SK-N-SH treated with all-trans-retinoic acid at 6 μM for 48 hours (cell line): ENCODE data around the gene GLRX5.

ENCODE experiments used
- ATAC-seq: fragments of 200-7000 bp; cut with Tn5 transposase; 3 replicates; pipeline ENCODE4 v1.9.1; 2020; ENCODE audit warnings: mild to moderate bottlenecking, moderate library complexity
- ARNTL ChIP-seq: fragments of 450-650 bp; formaldehyde crosslinking; IDR thresholded peaks from 2 replicates; pipeline ENCODE4 v1.5.0; 2020; ENCODE audit warnings: low read depth, mild to moderate bottlenecking, moderate library complexity, borderline replicate concordance
- BACH2 ChIP-seq: fragments of 250-450 bp; sonication (Bioruptor Pico); IDR thresholded peaks from 2 replicates; pipeline ENCODE4 v1.9.0; 2021; ENCODE audit warnings: mild to moderate bottlenecking, borderline replicate concordance
- CSDC2 ChIP-seq: fragments of 250-450 bp; sonication (Bioruptor Pico); IDR thresholded peaks from 2 replicates; pipeline ENCODE4 v1.5.0; 2020; ENCODE audit warnings: mild to moderate bottlenecking, moderate library complexity
- ESRRG ChIP-seq: fragments of 250-450 bp; sonication (Bioruptor Pico); IDR thresholded peaks from 2 replicates; pipeline ENCODE4 v1.6.1; 2021; ENCODE audit warnings: mild to moderate bottlenecking
- GLIS3 ChIP-seq: fragments of 250-450 bp; sonication (Bioruptor Pico); IDR thresholded peaks from 2 replicates; pipeline ENCODE4 v1.5.0; 2020; ENCODE audit warnings: mild to moderate bottlenecking, moderate library complexity
- ISL1 ChIP-seq: fragments of 250-450 bp; sonication (Bioruptor Pico); IDR thresholded peaks from 2 replicates; pipeline ENCODE4 v2.1.2; 2022; ENCODE audit warnings: mild to moderate bottlenecking, moderate library complexity
- OSR1 ChIP-seq: fragments of 250-450 bp; sonication (Bioruptor Pico); IDR thresholded peaks from 2 replicates; pipeline ENCODE4 v1.8.0; 2022; ENCODE audit warnings: moderate library complexity, mild to moderate bottlenecking, inconsistent platforms
- PPARA ChIP-seq: fragments of 250-450 bp; sonication (Bioruptor Pico); IDR thresholded peaks from 2 replicates; pipeline ENCODE4 v1.5.0; 2020; ENCODE audit warnings: mild to moderate bottlenecking, borderline replicate concordance
- SNAI2 ChIP-seq: fragments of 250-450 bp; sonication (Bioruptor Pico); IDR thresholded peaks from 2 replicates; pipeline ENCODE4 v1.5.0; 2020; ENCODE audit warnings: mild to moderate bottlenecking, moderate library complexity
- TCF4 ChIP-seq: fragments of 250-450 bp; sonication (Bioruptor Pico); IDR thresholded peaks from 2 replicates; pipeline ENCODE4 v1.8.0; 2021; ENCODE audit warnings: mild to moderate bottlenecking, moderate library complexity, borderline replicate concordance
- TOX ChIP-seq: fragments of 250-450 bp; sonication (Bioruptor Pico); IDR thresholded peaks from 2 replicates; pipeline ENCODE4 v1.8.0; 2021; ENCODE audit warnings: mild to moderate bottlenecking, moderate library complexity, borderline replicate concordance
- ZC3H10 ChIP-seq: fragments of 250-450 bp; sonication (Bioruptor Pico); IDR thresholded peaks from 2 replicates; pipeline ENCODE4 v1.5.1; 2021; ENCODE audit warnings: mild to moderate bottlenecking, moderate library complexity
- ZFP3 ChIP-seq: fragments of 250-450 bp; sonication (Bioruptor Pico); IDR thresholded peaks from 2 replicates; pipeline ENCODE4 v1.5.0; 2020; ENCODE audit warnings: mild to moderate bottlenecking, moderate library complexity
- ZFP30 ChIP-seq: fragments of 450-650 bp; formaldehyde crosslinking; IDR thresholded peaks from 2 replicates; pipeline ENCODE4 v1.5.0; 2022; ENCODE audit warnings: mild to moderate bottlenecking, moderate library complexity
- ZNF70 ChIP-seq: fragments of 450-650 bp; formaldehyde crosslinking; IDR thresholded peaks from 2 replicates; pipeline ENCODE4 v1.5.0; 2020; ENCODE audit warnings: mild to moderate bottlenecking, moderate library complexity
- ZNF8 ChIP-seq: fragments of 450-650 bp; formaldehyde crosslinking; IDR thresholded peaks from 2 replicates; pipeline ENCODE4 v1.5.0; 2020; ENCODE audit warnings: mild to moderate bottlenecking, moderate library complexity
- TF ChIP-seq, protein P1 (sequence below): fragments of 250-450 bp; sonication (Bioruptor Pico); IDR thresholded peaks from 2 replicates; pipeline ENCODE4 v1.5.1; 2021; ENCODE audit warnings: mild to moderate bottlenecking, moderate library complexity
- TF ChIP-seq, protein P2 (sequence below): fragments of 250-450 bp; sonication (Bioruptor Pico); IDR thresholded peaks from 2 replicates; pipeline ENCODE4 v1.5.1; 2020; ENCODE audit warnings: low read depth, mild to moderate bottlenecking, moderate library complexity
- TF ChIP-seq, protein P3 (sequence below): fragments of 250-450 bp; sonication (Bioruptor Pico); IDR thresholded peaks from 2 replicates; pipeline ENCODE4 v1.5.0; 2020; ENCODE audit warnings: mild to moderate bottlenecking, moderate library complexity
- TF ChIP-seq, protein P4 (sequence below): fragments of 250-450 bp; sonication (Bioruptor Pico); IDR thresholded peaks from 2 replicates; pipeline ENCODE4 v1.8.0; 2021; ENCODE audit warnings: low read depth, mild to moderate bottlenecking, moderate library complexity, borderline replicate concordance

Gene GLRX5

DNA sequence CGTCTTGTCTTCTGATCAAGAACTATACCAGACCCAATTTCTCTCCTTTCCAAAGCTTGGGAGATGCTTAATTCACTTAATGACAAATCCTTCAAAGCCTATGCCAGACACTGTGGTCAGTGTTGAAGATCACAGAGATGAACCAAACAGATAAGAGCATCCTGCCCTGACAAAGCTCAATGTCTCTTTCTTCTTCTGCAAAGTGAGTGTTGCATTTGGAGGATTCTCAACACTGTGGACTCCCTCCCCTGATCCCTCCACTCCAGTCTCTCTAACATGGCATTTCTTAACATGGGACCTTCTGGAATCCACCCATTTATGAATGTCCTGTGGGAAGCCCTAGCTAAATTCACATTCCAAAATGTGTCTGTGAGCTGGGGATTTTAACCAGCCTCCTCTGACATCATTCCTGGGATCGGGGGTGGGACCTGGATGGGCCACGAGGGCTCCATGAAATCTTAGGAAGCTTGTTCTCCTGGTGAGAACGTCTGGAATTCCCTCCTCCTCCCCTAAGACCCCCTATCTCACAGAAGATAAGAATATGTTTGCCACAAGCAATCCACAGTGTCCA lies 38.7 kb upstream of the GLRX5 start (continued):
- TF ChIP-seq, protein P1, sequence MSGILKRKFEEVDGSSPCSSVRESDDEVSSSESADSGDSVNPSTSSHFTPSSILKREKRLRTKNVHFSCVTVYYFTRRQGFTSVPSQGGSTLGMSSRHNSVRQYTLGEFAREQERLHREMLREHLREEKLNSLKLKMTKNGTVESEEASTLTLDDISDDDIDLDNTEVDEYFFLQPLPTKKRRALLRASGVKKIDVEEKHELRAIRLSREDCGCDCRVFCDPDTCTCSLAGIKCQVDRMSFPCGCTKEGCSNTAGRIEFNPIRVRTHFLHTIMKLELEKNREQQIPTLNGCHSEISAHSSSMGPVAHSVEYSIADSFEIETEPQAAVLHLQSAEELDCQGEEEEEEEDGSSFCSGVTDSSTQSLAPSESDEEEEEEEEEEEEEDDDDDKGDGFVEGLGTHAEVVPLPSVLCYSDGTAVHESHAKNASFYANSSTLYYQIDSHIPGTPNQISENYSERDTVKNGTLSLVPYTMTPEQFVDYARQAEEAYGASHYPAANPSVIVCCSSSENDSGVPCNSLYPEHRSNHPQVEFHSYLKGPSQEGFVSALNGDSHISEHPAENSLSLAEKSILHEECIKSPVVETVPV (CRISPR knock-in tag) = no peak

DNA sequence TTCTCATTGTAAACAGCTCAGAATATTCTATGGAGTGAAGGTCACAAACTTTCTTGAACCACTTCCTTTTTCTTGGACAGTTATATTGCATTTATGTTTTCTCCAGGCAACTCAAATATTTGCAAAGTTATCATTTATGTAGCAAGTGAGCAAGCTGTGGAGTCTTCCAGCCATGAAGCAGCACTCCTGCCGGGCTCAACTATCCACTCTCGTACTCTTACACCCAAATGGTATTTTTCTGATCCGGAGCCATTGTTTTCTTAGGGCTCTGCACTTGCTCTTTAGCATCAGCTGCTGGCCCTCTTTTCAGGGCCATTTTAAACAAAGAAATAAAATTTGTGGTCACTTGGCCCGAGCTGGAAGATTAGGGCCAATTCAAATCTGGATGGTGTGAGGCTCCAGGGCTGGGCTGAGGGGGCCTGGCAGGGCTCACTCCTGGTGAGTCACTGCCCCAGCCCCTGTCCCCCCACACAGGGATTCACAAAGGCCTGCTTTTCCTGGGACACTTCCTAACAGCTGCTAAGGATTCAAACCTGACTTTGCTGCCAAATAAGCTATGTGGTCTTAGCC lies 38.1 kb upstream of the GLRX5 start:
- peak; percentile 46 for ATAC-seq
- TF ChIP-seq SNAI2 (no peak), PPARA (CRISPR knock-in tag) (no peak), TOX (CRISPR knock-in tag) (no peak), BACH2 (CRISPR knock-in tag) (no peak), GLIS3 (no peak), ESRRG (CRISPR knock-in tag) (no peak), OSR1 (CRISPR knock-in tag) (no peak), ZNF70 (CRISPR knock-in tag) (no peak), ARNTL (CRISPR knock-in tag) (no peak), ZFP30 (no peak), TCF4 (no peak), ZC3H10 (no peak), ZNF8 (no peak), ZFP3 (no peak), ISL1 (CRISPR knock-in tag) (no peak)
- TF ChIP-seq, protein P1 (CRISPR knock-in tag) = no peak
- TF ChIP-seq, protein P2, sequence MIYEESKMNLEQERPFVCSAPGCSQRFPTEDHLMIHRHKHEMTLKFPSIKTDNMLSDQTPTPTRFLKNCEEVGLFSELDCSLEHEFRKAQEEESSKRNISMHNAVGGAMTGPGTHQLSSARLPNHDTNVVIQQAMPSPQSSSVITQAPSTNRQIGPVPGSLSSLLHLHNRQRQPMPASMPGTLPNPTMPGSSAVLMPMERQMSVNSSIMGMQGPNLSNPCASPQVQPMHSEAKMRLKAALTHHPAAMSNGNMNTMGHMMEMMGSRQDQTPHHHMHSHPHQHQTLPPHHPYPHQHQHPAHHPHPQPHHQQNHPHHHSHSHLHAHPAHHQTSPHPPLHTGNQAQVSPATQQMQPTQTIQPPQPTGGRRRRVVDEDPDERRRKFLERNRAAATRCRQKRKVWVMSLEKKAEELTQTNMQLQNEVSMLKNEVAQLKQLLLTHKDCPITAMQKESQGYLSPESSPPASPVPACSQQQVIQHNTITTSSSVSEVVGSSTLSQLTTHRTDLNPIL = no peak
- TF ChIP-seq, protein P3, sequence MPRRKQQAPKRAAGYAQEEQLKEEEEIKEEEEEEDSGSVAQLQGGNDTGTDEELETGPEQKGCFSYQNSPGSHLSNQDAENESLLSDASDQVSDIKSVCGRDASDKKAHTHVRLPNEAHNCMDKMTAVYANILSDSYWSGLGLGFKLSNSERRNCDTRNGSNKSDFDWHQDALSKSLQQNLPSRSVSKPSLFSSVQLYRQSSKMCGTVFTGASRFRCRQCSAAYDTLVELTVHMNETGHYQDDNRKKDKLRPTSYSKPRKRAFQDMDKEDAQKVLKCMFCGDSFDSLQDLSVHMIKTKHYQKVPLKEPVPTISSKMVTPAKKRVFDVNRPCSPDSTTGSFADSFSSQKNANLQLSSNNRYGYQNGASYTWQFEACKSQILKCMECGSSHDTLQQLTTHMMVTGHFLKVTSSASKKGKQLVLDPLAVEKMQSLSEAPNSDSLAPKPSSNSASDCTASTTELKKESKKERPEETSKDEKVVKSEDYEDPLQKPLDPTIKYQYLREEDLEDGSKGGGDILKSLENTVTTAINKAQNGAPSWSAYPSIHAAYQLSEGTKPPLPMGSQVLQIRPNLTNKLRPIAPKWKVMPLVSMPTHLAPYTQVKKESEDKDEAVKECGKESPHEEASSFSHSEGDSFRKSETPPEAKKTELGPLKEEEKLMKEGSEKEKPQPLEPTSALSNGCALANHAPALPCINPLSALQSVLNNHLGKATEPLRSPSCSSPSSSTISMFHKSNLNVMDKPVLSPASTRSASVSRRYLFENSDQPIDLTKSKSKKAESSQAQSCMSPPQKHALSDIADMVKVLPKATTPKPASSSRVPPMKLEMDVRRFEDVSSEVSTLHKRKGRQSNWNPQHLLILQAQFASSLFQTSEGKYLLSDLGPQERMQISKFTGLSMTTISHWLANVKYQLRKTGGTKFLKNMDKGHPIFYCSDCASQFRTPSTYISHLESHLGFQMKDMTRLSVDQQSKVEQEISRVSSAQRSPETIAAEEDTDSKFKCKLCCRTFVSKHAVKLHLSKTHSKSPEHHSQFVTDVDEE (CRISPR knock-in tag) = no peak
- TF ChIP-seq, protein P4, sequence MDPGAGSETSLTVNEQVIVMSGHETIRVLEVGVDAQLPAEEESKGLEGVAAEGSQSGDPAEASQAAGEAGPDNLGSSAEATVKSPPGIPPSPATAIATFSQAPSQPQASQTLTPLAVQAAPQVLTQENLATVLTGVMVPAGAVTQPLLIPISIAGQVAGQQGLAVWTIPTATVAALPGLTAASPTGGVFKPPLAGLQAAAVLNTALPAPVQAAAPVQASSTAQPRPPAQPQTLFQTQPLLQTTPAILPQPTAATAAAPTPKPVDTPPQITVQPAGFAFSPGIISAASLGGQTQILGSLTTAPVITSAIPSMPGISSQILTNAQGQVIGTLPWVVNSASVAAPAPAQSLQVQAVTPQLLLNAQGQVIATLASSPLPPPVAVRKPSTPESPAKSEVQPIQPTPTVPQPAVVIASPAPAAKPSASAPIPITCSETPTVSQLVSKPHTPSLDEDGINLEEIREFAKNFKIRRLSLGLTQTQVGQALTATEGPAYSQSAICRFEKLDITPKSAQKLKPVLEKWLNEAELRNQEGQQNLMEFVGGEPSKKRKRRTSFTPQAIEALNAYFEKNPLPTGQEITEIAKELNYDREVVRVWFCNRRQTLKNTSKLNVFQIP = no peak

DNA sequence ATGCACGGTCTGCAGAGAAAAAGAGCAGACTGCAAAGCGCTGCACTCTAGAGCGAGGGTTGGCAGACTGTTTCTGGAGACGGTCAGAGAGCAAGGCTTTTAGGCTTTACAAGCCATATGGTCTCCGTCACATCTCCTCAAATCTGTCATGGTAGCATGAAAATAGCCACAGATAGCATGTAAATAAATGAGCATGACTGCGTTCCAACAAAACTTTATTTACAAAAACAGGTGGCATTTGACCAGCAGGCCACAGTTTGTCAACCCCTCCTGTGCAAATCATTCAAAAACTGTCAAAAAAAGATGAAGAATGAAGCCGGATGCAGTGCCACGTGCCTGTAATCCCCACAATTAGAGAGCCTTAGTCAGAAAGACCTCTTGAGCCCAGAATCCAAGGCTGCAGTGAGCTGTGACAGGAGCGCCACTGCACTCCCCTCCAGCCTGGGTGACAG lies 37.3 kb upstream of the GLRX5 start:
- ATAC-seq = peak; percentile 34; the same call in 2 of the 3 replicates
- TF ChIP-seq CSDC2 (no peak), ISL1 (CRISPR knock-in tag) (0 out of 2 replicates have a peak, but pooled peaks have one; percentile 22), PPARA (CRISPR knock-in tag) (no peak), ZFP30 (no peak)
- TF ChIP-seq, protein P3 (CRISPR knock-in tag) = peak; percentile 48; the same call in 1 of the 2 replicates
- TF ChIP-seq, all 23 proteins: peak for 2
